BJ (cell line): Measurements from ENCODE around the gene NT5C2. TPM values are rescaled to one million over a fixed set of nuclear protein-coding genes. Genes with fewer than 3 reads are reported as not detected.

ENCODE experiments used
- CTCF ChIA-PET: fragments of 350-600 bp; formaldehyde crosslinking; extraction: SDS; loops from one replicate; lab custom pipeline; 2021; ENCODE audit warnings: antibody characterized with exemption, inconsistent platforms; lab: Yijun Ruan, JAX
- POLR2A ChIA-PET: fragments of 300-600 bp; sonication (Branson Sonifier 250); formaldehyde crosslinking; extraction: SDS; loops from one replicate; lab custom pipeline; 2021; ENCODE audit warnings: antibody characterized with exemption; lab: Charles Lee
- DNase-seq: peaks from one replicate; pipeline ENCODE4 v3.0.0-alpha.2; 2011; ENCODE audit warnings: low read depth
- H3K27me3 ChIP-seq: 2 replicates; pipeline ENCODE4 v1.6.0; 2011; ENCODE audit warnings: low read length; ENCODE audit not compliant: control insufficient read depth, insufficient read depth
- H3K36me3 ChIP-seq: 2 replicates; pipeline ENCODE4 v1.5.1; 2011; ENCODE audit warnings: low read length; ENCODE audit not compliant: control insufficient read depth, insufficient read depth
- H3K4me3 ChIP-seq: 2 replicates; pipeline ENCODE4 v1.5.1; 2011; ENCODE audit warnings: low read depth, mild to moderate bottlenecking, control low read depth, low read length
- polyA plus RNA-seq: library from polyadenylated mRNA; depleted of rRNA; stranded (reverse); fragments of >200 nt; gene quantifications from 2 replicates; pipeline ENCODE4 v1.2.3, GENCODE V29; 2011
- TF ChIP-seq, protein P1 (sequence below): IDR thresholded peaks from 2 replicates; pipeline ENCODE4 v1.5.1; 2011; ENCODE audit warnings: low read depth, mild to moderate bottlenecking, control low read depth, inconsistent platforms, low read length, moderate library complexity; ENCODE audit not compliant: insufficient read depth

Gene NT5C2
- polyA plus RNA-seq, 1 experiment, result 49.3 TPM

DNA sequence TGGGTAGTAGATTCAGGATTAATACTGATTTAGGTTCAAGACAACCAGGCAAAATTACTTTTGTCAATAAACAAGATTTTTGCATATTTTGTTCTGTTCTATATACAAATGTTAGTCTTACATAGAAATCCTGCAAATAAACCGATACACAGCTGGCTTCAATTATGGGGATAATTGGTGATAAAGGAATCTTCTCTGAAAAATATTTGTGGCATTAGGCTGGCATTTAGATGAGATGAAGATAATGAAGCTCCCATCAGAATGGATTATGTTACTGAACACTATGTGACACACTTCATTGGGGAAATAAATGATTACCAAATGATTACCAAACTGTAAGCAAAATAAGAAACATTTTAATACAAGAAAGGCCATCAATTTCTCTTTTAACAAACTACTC is 65.8 kb downstream of the NT5C2 start:
- TF ChIP-seq, protein P1, sequence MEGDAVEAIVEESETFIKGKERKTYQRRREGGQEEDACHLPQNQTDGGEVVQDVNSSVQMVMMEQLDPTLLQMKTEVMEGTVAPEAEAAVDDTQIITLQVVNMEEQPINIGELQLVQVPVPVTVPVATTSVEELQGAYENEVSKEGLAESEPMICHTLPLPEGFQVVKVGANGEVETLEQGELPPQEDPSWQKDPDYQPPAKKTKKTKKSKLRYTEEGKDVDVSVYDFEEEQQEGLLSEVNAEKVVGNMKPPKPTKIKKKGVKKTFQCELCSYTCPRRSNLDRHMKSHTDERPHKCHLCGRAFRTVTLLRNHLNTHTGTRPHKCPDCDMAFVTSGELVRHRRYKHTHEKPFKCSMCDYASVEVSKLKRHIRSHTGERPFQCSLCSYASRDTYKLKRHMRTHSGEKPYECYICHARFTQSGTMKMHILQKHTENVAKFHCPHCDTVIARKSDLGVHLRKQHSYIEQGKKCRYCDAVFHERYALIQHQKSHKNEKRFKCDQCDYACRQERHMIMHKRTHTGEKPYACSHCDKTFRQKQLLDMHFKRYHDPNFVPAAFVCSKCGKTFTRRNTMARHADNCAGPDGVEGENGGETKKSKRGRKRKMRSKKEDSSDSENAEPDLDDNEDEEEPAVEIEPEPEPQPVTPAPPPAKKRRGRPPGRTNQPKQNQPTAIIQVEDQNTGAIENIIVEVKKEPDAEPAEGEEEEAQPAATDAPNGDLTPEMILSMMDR, result no peak
- no peak overlapping the region for H3K4me3 ChIP-seq
- CTCF ChIA-PET, result no interaction called here
- no peak for DNase-seq
- H3K36me3 ChIP-seq, result peaks cover 2% of the 10 kb centered on the region
- H3K27me3 ChIP-seq, result no peaks in the 10 kb centered on the region
- POLR2A ChIA-PET, result no interaction called here

DNA sequence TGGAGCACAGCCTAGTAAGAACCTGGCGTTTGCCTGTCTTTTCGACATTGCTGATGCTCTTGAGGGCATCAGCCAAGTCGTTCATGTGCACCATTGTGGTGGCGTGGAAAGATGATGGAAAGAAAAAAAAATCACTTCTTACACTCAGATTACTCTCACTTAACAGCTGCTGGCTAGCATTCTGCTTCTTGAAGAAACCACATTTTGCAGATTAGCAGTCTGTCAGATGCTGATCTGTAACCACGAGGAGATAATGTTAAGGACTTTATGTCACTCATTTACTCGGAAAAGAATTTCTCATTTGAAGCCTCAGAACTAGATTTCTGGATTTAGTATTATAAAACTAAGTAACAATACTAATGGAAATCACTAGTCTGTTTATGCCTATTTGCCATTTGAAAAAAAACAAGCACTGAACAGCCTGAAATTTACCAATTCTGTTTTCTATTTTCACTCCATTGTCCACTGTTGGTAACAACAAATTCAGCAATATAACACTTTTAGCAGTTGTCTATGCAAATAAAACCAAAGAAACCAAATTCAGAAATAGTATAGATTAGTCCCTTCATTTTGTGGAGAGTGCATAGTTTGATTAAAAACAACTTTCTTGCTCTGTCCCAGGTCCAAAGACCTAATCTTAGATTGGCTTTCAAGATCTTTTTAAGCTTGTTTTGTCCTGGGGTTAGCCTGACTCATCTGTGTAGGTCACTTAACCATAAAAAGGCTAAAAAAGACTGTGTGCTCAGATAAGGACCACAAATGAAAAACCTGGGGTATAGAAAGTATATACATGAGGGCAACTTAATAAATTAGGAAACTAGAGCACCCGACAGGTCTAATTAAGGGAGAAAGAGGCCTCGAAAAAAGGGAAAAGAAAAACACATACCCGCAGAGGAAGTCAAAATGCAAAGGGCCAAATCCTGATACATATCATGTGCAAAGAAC is 67.5 kb downstream of the NT5C2 start:
- Histone ChIP-seq H3K27me3 (no peaks in the 10 kb centered on the region), H3K36me3 (no peaks in the 10 kb centered on the region; the same call in 1 of the 2 replicates), H3K4me3 (no peak overlapping the region)
- TF ChIP-seq, protein P1, result no peak
- DNase-seq, result no peak
- POLR2A ChIA-PET, result no interaction called here
- CTCF ChIA-PET, result interaction anchor here (1.5 kb wide), 1 partner anchor 119 kb away, joined by 3 read pairs; no protein-coding TSS in a partner anchor

DNA sequence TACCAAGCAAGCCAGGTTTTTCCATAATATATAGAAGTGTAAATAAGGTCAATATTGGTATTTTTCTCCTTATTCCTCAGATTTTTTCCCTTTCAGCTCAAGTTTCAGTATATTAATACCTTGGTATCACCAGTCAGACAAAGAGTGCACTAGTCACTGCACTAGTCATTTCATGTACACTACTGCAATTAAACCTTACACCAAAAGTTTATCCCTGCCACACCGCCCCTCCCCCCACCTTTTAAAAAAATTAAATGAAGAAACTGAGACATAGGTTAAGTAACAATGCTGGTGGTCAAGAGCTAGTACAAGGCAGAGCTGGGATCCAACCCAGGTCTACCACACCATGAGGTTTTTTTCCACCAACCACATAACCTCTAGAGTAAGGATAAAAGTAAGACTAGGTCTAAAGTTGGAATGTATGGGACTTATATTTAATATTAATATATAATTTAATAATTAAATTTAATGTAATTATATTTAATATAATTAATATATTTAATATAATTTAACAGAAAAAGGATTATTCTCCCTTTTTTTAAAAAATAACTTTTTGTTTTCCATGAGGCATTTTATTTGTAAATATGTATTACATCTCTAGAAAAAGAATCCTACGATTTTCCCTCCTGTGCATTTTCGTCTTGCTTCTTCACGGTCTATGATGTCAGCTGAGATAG is 68.5 kb downstream of the NT5C2 start:
- Histone ChIP-seq H3K36me3 (no peaks in the 10 kb centered on the region; the same call in 1 of the 2 replicates), H3K27me3 (no peaks in the 10 kb centered on the region), H3K4me3 (no peak overlapping the region)
- CTCF ChIA-PET, result no interaction called here
- POLR2A ChIA-PET, result interaction anchor here (0.6 kb wide), 1 partner anchor 14 kb away, joined by 3 read pairs; no protein-coding TSS in a partner anchor
- TF ChIP-seq, protein P1, result no peak
- no peak for DNase-seq

DNA sequence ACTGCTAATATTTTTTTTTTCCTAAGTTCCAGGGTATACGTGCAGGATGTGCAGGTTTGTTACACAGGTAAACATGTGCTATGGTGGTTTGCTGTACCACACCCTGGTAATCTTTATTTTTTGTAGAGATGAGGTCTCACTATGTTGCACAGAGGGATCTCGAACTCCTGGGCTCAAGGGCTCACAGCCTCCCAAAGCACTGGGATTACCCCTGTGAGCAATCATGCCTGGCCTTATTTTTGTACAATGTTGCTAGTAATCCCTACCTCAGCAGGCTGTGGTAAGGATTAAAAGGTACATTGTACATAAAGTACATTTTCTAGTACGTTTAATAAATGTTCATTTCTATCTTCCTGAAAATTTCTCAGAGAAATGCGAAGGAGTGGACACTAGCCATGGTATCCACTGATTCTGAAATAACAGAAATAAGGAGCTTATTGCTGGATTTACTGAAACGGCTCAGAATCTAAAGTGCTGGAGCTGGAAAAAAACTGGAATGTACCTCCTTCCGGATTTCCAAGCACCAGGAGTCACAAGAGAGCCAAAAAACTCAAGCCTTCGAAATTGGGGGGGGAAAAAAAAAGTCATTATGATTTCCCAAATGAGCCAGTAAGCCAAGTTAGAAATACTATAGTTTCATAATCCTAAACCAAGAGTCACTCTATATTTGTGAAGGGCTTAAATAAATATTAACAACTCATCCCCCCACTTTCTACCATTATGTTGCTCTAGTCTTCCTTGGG is 69.6 kb downstream of the NT5C2 start:
- Histone ChIP-seq H3K27me3 (no peaks in the 10 kb centered on the region), H3K4me3 (no peak overlapping the region), H3K36me3 (no peaks in the 10 kb centered on the region; the same call in 1 of the 2 replicates)
- ChIA-PET POLR2A (interaction anchor here (0.6 kb wide), 1 partner anchor 36 kb away, joined by 9 read pairs; no protein-coding TSS in a partner anchor), CTCF (interaction anchor here (0.9 kb wide), 1 partner anchor 210 kb away, joined by 3 read pairs; no protein-coding TSS in a partner anchor)
- no peak for DNase-seq
- TF ChIP-seq, protein P1, result no peak
